ENCODE data around the gene ALG5.

GRCh38 chr13:36998624-36999041 lies 507 bp downstream of the ALG5 start:
- TF ChIP-seq MXI1 (IDR thresholded peaks at IDR 0.05; ENCODE audit: low read depth, low read length) (no peak), GATA2 (CRISPR knock-in tag; IDR thresholded peaks at IDR 0.05) (no peak), TAF1 (IDR thresholded peaks at IDR 0.05; ENCODE audit: borderline replicate concordance, low read depth, low read length) (no peak), PBX3 (IDR thresholded peaks at IDR 0.05) (no peak), POLR2AphosphoS5 (IDR thresholded peaks at IDR 0.05; ENCODE audit: low read depth, low read length) (no peak), NRF1 (IDR thresholded peaks at IDR 0.05; ENCODE audit: low read depth, low read length) (no peak), YY1 (IDR thresholded peaks at IDR 0.05; ENCODE audit: low read depth) (no peak), RAD21 (IDR thresholded peaks at IDR 0.05; ENCODE audit: low read length) (no peak), EP300 (IDR thresholded peaks at IDR 0.05; ENCODE audit: borderline replicate concordance in 1 of 2, low read depth in 1 of 2, low read length in 1 of 2) (no peak), TEAD4 (IDR thresholded peaks at IDR 0.05; ENCODE audit: borderline replicate concordance, insufficient read depth) (no peak)
- TF ChIP-seq, protein P1, sequence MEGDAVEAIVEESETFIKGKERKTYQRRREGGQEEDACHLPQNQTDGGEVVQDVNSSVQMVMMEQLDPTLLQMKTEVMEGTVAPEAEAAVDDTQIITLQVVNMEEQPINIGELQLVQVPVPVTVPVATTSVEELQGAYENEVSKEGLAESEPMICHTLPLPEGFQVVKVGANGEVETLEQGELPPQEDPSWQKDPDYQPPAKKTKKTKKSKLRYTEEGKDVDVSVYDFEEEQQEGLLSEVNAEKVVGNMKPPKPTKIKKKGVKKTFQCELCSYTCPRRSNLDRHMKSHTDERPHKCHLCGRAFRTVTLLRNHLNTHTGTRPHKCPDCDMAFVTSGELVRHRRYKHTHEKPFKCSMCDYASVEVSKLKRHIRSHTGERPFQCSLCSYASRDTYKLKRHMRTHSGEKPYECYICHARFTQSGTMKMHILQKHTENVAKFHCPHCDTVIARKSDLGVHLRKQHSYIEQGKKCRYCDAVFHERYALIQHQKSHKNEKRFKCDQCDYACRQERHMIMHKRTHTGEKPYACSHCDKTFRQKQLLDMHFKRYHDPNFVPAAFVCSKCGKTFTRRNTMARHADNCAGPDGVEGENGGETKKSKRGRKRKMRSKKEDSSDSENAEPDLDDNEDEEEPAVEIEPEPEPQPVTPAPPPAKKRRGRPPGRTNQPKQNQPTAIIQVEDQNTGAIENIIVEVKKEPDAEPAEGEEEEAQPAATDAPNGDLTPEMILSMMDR (IDR thresholded peaks at IDR 0.05): no peak
- TF ChIP-seq, protein P2, sequence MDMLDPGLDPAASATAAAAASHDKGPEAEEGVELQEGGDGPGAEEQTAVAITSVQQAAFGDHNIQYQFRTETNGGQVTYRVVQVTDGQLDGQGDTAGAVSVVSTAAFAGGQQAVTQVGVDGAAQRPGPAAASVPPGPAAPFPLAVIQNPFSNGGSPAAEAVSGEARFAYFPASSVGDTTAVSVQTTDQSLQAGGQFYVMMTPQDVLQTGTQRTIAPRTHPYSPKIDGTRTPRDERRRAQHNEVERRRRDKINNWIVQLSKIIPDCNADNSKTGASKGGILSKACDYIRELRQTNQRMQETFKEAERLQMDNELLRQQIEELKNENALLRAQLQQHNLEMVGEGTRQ (IDR thresholded peaks at IDR 0.05; ENCODE audit: borderline replicate concordance, low read depth, low read length): no peak

Data from SK-N-SH (cell line).